ENCODE measurements around the gene CUX1.

DNA sequence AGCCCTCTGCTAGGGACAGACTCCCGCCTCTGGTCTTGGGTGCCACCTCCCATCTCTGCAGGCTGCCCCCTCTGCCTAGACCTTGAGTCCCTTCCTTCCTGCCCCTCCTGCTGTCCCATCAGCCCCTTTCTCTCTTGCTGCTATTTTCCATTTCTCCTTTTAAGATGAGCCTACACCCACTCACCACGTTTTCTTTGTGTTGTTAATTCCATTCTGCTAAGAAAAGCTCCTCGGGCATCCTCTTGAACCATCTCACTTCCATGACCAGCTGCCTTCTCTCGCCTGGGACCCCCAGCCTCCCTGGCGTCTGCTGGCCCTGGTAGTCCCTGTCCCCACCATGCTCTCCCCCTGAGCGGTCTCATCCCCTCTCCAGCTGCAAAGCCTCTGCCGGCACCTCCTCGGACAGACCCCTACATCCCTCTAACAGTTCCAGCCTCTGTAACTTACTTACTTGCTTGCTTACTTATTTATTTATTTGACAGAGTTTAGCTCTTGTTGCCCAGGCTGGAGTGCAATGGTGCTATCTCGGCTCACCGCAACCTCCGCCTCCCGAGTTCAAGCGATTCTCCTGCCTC lies 373.4 kb downstream of the CUX1 start:
- no peak for TF ChIP-seq ESRRA (CRISPR knock-in tag; IDR thresholded peaks at IDR 0.05; ENCODE audit: borderline replicate concordance)
- no peak for TF ChIP-seq PRDM15 (CRISPR knock-in tag; IDR thresholded peaks at IDR 0.05)
- no peak for TF ChIP-seq TCF7 (CRISPR knock-in tag; IDR thresholded peaks at IDR 0.05; ENCODE audit: low read depth)
- TF ChIP-seq, protein P1, sequence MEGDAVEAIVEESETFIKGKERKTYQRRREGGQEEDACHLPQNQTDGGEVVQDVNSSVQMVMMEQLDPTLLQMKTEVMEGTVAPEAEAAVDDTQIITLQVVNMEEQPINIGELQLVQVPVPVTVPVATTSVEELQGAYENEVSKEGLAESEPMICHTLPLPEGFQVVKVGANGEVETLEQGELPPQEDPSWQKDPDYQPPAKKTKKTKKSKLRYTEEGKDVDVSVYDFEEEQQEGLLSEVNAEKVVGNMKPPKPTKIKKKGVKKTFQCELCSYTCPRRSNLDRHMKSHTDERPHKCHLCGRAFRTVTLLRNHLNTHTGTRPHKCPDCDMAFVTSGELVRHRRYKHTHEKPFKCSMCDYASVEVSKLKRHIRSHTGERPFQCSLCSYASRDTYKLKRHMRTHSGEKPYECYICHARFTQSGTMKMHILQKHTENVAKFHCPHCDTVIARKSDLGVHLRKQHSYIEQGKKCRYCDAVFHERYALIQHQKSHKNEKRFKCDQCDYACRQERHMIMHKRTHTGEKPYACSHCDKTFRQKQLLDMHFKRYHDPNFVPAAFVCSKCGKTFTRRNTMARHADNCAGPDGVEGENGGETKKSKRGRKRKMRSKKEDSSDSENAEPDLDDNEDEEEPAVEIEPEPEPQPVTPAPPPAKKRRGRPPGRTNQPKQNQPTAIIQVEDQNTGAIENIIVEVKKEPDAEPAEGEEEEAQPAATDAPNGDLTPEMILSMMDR (IDR thresholded peaks at IDR 0.05): no peak
- TF ChIP-seq, protein P2, sequence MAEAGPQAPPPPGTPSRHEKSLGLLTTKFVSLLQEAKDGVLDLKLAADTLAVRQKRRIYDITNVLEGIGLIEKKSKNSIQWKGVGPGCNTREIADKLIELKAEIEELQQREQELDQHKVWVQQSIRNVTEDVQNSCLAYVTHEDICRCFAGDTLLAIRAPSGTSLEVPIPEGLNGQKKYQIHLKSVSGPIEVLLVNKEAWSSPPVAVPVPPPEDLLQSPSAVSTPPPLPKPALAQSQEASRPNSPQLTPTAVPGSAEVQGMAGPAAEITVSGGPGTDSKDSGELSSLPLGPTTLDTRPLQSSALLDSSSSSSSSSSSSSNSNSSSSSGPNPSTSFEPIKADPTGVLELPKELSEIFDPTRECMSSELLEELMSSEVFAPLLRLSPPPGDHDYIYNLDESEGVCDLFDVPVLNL (CRISPR knock-in tag; IDR thresholded peaks at IDR 0.05; ENCODE audit: borderline replicate concordance, low read depth): no peak
- TF ChIP-seq RELA (CRISPR knock-in tag; IDR thresholded peaks at IDR 0.05; ENCODE audit: borderline replicate concordance): no peak
- no peak for TF ChIP-seq HMGXB4 (CRISPR knock-in tag; IDR thresholded peaks at IDR 0.05)
- TF ChIP-seq PREB (CRISPR knock-in tag; IDR thresholded peaks at IDR 0.05; ENCODE audit: borderline replicate concordance): no peak
- TF ChIP-seq SP1 (CRISPR knock-in tag; conservative IDR thresholded peaks at IDR 0.05): no peak
- no peak for TF ChIP-seq FOXP1 (CRISPR knock-in tag; IDR thresholded peaks at IDR 0.05; ENCODE audit: borderline replicate concordance)
- no peak for TF ChIP-seq ZNF121 (CRISPR knock-in tag; IDR thresholded peaks at IDR 0.05)
- no peak for TF ChIP-seq TEAD1 (CRISPR knock-in tag; IDR thresholded peaks at IDR 0.05)
- no peak for TF ChIP-seq AFF4 (CRISPR knock-in tag; IDR thresholded peaks at IDR 0.05; ENCODE audit: borderline replicate concordance)
